ENCODE results near the gene GPR3.
"Not testable (repeated sequence)": the region's sequence is repeated elsewhere in the genome, so short reads cannot be mapped to it uniquely, and the experiment has no call there.

The GPR3 gene

GRCh38 chr1:27380766-27381733, 11.4 kb upstream of the GPR3 start:
- DNase-seq, result no peak

DNA sequence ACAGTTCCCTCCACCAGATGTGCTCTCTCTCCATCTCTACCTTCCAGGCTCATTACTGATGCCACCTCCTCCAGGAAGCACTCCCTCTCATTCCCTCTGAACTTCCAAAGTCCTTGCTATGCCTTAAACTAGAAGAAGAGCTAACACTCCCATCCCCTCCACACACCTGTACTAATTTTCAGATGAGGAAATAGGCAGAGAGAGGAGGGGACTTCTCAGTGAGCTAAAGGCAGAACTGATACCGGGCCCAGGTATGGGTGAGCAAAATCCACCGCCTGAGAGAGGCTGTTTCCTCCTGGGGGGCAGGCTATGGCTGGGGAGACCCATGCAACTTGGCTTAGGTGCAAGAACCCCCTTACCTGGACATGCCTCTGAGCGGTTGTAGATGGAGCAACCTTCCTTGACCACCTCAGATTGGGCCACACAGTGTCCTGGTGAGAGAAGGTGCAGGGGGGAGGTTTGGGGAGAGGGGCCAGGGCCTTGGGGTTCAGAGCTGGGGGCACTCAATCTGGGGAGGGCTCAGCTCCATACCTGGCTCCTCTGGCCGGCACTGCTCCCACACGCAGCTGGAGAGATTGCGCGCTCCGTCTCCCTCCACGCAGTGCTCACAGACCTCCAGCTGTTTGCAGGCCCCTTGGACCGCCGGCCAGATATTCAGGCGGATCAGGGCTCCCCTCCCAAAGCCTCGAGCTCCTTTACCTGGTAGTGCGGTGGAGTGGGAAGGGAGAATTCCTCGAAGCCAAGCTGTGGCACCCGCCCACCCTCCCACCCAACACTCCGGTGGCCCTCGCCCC, 10.3 kb upstream of the GPR3 start:
- DNase-seq, result no peak

GRCh38 chr1:27383039-27383605, 9.3 kb upstream of the GPR3 start, which contains the start of gene CD164L2:
TSS of gene CD164L2 (minus strand) at chr1:27383333. CDS start at chr1:27383239, 94 bp downstream.
- DNase-seq, result no peak

DNA sequence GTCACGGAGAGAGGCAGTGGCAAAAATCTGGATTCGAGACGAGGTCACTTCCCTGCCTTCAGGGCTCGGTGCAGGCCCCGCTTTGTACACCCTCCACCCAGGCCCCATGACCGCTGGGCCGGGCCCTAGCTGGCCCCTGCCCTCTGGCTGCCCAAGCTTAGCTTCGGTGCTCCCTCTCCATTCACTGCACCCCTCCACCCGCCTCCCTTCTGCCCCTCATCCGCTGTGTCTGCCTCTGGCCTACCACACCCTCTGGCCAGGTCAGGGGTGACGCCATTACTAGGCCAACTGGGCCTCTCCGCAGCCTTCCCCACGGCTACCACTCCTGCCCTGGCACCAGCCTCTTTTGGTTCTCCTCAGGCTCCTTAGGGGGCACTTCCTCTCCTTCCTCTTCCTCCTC, 8.8 kb upstream of the GPR3 start:
- DNase-seq, result no peak

DNA sequence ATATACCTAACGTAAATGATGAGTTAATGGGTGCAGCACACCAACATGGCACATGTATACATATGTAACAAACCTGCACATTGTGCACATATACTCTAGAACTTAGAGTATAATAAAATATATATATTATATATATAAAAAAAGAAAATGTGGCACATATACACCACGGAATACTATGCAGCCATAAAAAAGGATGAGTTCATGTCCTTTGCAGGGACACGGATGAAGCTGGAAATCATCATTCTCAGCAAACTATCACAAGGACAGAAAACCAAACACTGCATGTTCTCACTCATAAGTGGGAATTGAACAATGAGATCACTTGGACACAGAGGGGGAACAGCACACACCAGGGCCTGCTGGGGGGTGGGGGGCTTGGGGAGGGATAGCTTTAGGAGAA, 7.6 kb upstream of the GPR3 start:
- DNase-seq, result not testable (repeated sequence)

GRCh38 chr1:27388337-27389005, 4.0 kb upstream of the GPR3 start:
- DNase-seq, result no peak

DNA sequence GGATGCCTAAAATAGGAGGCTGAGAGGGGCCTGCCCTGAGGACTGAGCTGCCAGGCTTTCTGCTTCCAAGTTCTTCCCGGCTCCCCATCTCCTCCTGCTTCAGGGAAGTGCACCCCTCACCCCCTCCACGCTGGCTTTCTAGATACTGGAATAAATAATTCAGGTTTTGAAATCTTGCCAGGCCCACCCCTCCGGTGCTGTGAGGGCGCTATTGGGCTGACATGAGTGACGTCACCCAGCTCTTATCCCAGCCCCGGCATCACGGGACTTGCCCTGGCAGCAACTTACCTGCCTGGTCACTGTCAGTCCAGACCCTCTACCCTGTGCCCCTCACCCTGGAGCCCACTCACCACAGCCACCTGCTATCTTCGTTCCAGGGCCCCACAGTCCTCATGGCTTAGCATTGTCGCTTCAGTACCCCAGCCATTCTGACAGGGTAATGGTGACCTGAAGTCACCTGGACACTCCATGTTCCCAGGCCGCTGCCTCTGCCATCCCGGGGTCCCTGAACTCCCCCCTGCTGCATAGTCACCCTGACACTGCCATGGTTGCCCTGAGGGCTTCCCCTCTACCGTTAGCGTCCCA, 819 bp upstream of the GPR3 start:
- peak; percentile 54 for DNase-seq

GRCh38 chr1:27392778-27393635, 585 bp downstream of the GPR3 start:
- peak; percentile 5 for DNase-seq

DNA sequence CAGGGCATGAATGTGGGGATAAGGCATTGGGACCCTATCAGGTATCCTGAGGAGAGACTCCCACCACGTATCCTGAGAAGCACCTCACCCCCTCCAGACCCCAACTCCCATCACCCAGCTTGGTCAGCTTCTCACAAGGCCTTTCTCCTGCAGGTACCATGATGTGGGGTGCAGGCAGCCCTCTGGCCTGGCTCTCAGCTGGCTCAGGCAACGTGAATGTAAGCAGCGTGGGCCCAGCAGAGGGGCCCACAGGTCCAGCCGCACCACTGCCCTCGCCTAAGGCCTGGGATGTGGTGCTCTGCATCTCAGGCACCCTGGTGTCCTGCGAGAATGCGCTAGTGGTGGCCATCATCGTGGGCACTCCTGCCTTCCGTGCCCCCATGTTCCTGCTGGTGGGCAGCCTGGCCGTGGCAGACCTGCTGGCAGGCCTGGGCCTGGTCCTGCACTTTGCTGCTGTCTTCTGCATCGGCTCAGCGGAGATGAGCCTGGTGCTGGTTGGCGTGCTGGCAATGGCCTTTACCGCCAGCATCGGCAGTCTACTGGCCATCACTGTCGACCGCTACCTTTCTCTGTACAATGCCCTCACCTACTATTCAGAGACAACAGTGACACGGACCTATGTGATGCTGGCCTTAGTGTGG, 1.3 kb downstream of the GPR3 start:
- DNase-seq, result no peak

DNA sequence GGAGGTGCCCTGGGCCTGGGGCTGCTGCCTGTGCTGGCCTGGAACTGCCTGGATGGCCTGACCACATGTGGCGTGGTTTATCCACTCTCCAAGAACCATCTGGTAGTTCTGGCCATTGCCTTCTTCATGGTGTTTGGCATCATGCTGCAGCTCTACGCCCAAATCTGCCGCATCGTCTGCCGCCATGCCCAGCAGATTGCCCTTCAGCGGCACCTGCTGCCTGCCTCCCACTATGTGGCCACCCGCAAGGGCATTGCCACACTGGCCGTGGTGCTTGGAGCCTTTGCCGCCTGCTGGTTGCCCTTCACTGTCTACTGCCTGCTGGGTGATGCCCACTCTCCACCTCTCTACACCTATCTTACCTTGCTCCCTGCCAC, 1.8 kb downstream of the GPR3 start:
- DNase-seq, result no peak

- peak; percentile 56 for DNase-seq
Measured at GRCh38 chr1:27394925-27395324, 2.5 kb downstream of the GPR3 start.

DNA sequence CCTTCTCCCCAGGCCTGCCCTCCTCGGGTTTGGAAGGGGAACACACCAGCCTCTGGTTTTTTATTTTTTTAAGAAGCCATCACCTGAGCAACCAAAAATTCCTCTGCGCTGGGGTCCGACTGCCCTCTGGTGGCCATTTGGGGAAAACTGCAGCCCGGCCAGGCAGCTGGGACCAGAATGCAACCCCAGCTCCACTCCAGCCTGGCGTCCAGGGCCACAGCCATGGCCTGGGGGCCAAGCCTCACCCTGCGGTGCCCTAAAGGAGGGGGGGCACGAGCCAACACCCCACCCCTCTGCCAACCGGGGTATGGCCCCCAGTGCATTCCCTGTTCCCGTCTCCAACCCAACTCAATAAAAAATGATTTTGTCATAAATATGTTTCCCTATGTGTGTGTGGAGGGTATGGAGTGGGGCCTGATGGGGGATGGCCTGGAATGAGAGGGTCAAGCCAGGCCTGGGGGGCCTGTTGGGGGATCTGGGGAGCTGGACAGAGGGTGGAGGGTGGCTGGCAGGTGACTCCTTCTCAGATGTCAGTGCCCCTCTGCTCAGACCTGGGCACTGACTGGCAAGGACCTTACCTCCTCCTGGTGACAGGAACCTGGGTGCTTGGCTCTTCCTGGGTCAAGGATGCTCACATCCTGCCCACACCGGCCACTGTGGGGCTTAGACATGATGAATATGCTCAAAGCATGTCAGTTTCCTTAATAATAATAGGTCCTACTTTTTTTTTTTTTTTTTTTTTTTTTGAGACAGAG, 3.2 kb downstream of the GPR3 start:
- peak; percentile 67 for DNase-seq

DNA sequence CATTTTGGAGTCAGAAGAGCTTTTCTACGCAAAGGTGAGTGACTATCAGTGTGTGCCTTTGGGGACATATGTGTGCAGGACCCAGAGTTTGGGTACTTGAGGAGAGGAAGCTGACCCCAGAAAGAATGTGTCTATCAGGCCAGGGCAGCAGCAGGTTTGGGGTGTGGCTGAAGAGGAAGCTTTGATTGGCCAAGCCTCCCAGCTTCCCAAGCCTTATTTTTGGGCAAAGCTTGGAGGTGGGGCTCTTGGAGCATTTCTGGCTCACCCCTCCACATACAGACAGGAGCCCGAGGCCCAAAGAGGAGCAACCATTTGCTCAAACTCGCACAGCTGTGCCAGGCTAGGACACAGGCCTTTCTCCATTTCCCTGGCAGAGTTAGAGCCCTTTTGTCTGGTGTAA, 4.7 kb downstream of the GPR3 start:
- DNase-seq, result no peak

GRCh38 chr1:27397749-27398148, 5.3 kb downstream of the GPR3 start:
- no peak for DNase-seq

- DNase-seq, result no peak
Measured at GRCh38 chr1:27398405-27399149, 6.2 kb downstream of the GPR3 start.

- DNase-seq, result no peak
Measured at GRCh38 chr1:27399251-27400025, 7.0 kb downstream of the GPR3 start.

GRCh38 chr1:27400082-27400962, 7.9 kb downstream of the GPR3 start:
- DNase-seq, result no peak

DNA sequence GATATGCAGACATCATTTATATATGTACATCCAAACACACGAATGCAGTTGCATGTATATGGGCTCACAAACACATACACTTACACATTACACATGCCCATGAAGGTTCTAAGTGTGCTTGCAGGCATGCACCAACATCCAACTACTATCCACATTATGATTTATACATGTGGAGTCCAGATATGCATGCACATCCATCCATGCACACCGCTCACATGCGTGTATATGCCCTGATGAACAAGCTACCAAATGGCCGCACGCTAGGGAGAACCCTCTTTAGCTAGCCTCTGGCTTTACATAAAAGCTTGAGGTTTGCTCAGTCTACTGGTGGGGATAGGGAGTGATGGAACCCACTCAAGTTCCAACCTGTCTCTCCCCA, 8.5 kb downstream of the GPR3 start:
- DNase-seq, result no peak

All from HCEC 1CT (cell line).